ENCODE measurements around the gene PLCB2. TPM values are rescaled to one million over a fixed set of nuclear protein-coding genes. Genes with fewer than 3 reads are reported as not detected.

PLCB2 gene
- total RNA-seq, 1 donor from 2014 or later: not detected

DNA sequence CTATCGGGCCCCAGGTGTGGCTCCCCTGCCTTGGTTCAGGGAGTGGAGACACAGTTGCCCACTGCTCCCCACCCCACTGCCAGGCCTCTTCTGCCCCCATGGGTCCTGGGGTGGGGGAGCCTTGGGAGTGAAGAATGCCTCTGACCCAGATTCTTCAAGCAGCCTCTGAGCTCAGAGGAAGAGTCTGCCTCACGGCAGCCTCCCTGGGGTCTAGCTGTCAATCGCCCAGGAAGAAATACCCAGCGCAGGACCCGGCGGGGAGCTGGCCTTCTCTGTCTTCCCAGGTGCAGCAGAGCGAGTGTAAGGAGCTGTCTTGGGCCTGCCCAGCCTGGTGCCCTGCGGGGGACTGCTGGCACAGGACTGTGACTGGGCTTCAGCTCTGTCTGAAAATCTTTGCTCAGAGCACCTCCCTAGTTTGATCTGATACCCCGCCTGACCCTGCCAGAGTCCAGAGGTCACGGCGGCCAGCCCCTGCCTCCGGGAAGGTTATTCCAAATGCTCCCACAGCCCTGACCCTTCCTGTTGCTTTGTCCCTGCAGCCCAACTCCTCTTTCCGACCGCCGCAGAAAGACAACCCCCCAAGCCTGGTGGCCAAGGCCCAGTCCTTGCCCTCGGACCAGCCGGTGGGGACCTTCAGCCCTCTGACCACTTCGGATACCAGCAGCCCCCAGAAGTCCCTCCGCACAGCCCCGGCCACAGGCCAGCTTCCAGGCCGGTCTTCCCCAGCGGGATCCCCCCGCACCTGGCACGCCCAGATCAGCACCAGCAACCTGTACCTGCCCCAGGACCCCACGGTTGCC lies 35.9 kb downstream of the PLCB2 start:
- Histone ChIP-seq H3K36me3 (ENCODE audit: control insufficient read depth, insufficient read depth, low read length) (peaks cover 46% of the 10 kb centered on the region), H3K27me3 (ENCODE audit: control insufficient read depth, insufficient read depth, low read length) (no peaks in the 10 kb centered on the region), H3K4me3 (ENCODE audit: low read depth, low read length) (no peak overlapping the region)
- TF ChIP-seq, protein P1, sequence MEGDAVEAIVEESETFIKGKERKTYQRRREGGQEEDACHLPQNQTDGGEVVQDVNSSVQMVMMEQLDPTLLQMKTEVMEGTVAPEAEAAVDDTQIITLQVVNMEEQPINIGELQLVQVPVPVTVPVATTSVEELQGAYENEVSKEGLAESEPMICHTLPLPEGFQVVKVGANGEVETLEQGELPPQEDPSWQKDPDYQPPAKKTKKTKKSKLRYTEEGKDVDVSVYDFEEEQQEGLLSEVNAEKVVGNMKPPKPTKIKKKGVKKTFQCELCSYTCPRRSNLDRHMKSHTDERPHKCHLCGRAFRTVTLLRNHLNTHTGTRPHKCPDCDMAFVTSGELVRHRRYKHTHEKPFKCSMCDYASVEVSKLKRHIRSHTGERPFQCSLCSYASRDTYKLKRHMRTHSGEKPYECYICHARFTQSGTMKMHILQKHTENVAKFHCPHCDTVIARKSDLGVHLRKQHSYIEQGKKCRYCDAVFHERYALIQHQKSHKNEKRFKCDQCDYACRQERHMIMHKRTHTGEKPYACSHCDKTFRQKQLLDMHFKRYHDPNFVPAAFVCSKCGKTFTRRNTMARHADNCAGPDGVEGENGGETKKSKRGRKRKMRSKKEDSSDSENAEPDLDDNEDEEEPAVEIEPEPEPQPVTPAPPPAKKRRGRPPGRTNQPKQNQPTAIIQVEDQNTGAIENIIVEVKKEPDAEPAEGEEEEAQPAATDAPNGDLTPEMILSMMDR (IDR thresholded peaks at IDR 0.05; ENCODE audit: insufficient read depth, low read length, severe bottlenecking): no peak
- DNase-seq (ENCODE audit: low read depth) (no peak), FAIRE-seq (no peak)

DNA sequence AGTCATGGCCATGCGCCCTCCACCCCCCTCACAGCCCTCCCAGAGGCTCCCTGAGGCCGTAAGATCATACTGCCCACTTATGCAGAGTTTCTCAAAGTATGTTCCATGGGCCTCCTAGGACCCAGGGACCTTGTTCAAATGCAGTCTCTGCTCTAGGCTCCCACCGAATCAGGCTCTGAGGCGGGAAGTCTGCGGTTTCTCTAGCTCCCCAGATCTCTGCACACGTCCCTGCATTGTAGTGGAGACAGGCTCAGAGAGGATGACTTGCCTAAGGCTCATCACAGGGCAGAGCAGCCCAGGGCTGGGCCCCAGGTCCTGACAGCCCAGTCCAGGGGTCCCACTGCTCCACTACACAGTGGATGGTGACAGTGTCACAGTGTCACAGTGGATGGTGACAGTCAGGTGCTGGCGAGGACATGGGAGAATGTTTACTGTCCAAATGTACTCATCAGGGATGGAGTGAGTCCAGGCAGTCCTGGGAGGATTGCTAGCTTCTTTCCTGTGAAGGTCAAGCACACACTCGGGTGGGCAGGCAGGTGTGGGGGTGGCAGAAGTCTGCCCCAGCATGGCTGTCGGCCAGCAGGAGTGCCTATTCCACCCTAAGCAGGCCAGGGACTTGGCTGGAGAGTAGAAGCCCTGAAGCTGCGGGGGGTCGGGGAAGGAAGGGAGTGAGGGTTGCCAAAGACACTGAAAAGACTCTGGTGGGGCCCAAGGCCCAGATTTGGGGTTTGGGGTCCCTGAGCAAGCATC lies 37.3 kb downstream of the PLCB2 start:
- FAIRE-seq: no peak
- no peak for DNase-seq (ENCODE audit: low read depth)
- no peak overlapping the region for H3K4me3 ChIP-seq (ENCODE audit: low read depth, low read length)
- H3K36me3 ChIP-seq (ENCODE audit: control insufficient read depth, insufficient read depth, low read length): peaks cover 36% of the 10 kb centered on the region
- TF ChIP-seq, protein P1 (IDR thresholded peaks at IDR 0.05; ENCODE audit: insufficient read depth, low read length, severe bottlenecking): no peak
- H3K27me3 ChIP-seq (ENCODE audit: control insufficient read depth, insufficient read depth, low read length): no peaks in the 10 kb centered on the region

DNA sequence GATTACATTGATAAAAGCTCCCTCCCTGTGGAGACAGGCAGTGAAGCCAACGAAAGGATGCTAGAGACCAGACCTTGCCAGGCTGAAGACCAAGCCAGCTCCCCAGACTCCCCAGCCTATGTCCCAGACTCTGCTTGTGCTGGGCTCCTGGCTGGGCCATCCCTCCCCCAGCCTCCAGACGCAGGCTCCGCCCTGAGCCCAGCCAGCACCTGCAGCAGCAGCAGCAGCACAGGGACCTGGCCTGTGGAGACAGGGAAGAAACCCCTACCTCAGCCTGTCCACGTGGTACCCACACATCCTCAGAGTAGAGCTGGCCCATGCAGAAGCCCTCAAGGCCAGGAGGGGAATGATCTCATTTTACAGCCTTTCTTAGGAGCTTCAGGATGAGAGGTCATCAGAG lies 38.1 kb downstream of the PLCB2 start:
- no peak for DNase-seq (ENCODE audit: low read depth)
- FAIRE-seq: no peak
- TF ChIP-seq, protein P1 (IDR thresholded peaks at IDR 0.05; ENCODE audit: insufficient read depth, low read length, severe bottlenecking): no peak
- no peaks in the 10 kb centered on the region for H3K27me3 ChIP-seq (ENCODE audit: control insufficient read depth, insufficient read depth, low read length)
- H3K4me3 ChIP-seq (ENCODE audit: low read depth, low read length): no peak overlapping the region
- peaks cover 42% of the 10 kb centered on the region for H3K36me3 ChIP-seq (ENCODE audit: control insufficient read depth, insufficient read depth, low read length)

DNA sequence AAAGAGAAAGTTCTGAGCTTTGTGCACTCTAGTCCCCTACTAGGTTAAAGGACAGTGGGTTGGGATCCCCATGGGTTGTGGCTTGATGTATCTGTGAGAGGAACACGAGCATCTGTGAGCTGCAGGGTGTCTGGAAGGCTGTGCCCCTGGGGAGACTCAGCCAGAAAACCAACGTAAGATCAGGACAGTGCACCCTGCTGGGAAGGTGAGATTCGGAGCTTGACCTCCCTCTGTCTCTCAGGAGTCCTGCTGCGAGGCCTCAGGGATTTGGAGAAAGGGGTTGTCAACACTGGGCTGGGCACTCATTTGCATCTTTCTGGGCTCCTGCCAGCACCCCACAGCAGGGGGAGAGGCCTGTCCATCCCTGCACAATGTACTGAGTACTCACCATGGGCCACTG lies 40.1 kb downstream of the PLCB2 start:
- DNase-seq (ENCODE audit: low read depth) (no peak), FAIRE-seq (no peak)
- Histone ChIP-seq H3K36me3 (ENCODE audit: control insufficient read depth, insufficient read depth, low read length) (peaks cover 38% of the 10 kb centered on the region), H3K27me3 (ENCODE audit: control insufficient read depth, insufficient read depth, low read length) (no peaks in the 10 kb centered on the region), H3K4me3 (ENCODE audit: low read depth, low read length) (no peak overlapping the region)
- TF ChIP-seq, protein P1 (IDR thresholded peaks at IDR 0.05; ENCODE audit: insufficient read depth, low read length, severe bottlenecking): no peak

DNA sequence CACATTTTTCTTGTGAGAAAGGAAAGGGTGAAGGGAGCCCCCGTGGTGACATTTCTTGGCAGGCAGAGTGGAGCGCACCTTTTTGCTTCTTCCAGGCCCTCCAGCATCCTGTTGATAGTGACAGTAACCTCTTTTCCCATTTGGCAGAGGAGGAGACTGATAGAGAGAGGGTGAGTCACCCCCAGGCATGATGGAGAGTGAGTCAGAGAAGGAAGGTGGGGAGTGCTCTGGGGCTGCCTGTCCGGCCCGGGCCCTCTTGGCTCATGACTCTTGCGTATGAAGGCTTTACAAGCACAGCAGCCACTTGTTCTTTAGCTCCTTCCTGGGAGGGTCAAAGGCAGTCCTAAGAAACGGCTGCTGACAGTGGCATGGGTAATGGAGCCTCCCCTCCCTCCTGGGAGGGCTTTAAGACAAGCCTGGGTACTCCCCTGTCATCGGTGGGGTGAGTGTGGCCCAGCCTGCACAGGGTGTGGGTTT lies 40.9 kb downstream of the PLCB2 start:
- Histone ChIP-seq H3K36me3 (ENCODE audit: control insufficient read depth, insufficient read depth, low read length) (peaks cover 37% of the 10 kb centered on the region), H3K27me3 (ENCODE audit: control insufficient read depth, insufficient read depth, low read length) (no peaks in the 10 kb centered on the region), H3K4me3 (ENCODE audit: low read depth, low read length) (no peak overlapping the region)
- peak; percentile 87 for FAIRE-seq
- TF ChIP-seq, protein P1 (IDR thresholded peaks at IDR 0.05; ENCODE audit: insufficient read depth, low read length, severe bottlenecking): no peak
- peak; percentile 93 for DNase-seq (ENCODE audit: low read depth)
